ENCODE data around the gene ATP5F1A.

Gene ATP5F1A

GRCh38 chr18:46069524-46069923 lies 28.6 kb downstream of the ATP5F1A start:
- intact Hi-C loops (cut with micrococcal nuclease) = no loop called here
- peaks cover 44% of the 10 kb centered on the region for H3K4me1 Mint-ChIP-seq (ENCODE audit: low read depth)
- H3K36me3 Mint-ChIP-seq (ENCODE audit: low read depth) = peaks cover 32% of the 10 kb centered on the region
- H3K9me3 Mint-ChIP-seq = no peaks in the 10 kb centered on the region
- H3K4me3 Mint-ChIP-seq = peak overlapping the region; percentile 88
- H3K27ac Mint-ChIP-seq = peak overlapping the region; percentile 85
- no peaks in the 10 kb centered on the region for H3K27me3 Mint-ChIP-seq

GRCh38 chr18:46068763-46069162 lies 29.3 kb downstream of the ATP5F1A start:
- peak overlapping the region; percentile 52 for H3K27ac Mint-ChIP-seq
- no peaks in the 10 kb centered on the region for H3K27me3 Mint-ChIP-seq
- no peaks in the 10 kb centered on the region for H3K9me3 Mint-ChIP-seq
- intact Hi-C loops (cut with micrococcal nuclease) = no loop called here
- peaks cover 47% of the 10 kb centered on the region for H3K4me1 Mint-ChIP-seq (ENCODE audit: low read depth)
- peaks cover 32% of the 10 kb centered on the region for H3K36me3 Mint-ChIP-seq (ENCODE audit: low read depth)
- H3K4me3 Mint-ChIP-seq = peak overlapping the region; percentile 32

DNA sequence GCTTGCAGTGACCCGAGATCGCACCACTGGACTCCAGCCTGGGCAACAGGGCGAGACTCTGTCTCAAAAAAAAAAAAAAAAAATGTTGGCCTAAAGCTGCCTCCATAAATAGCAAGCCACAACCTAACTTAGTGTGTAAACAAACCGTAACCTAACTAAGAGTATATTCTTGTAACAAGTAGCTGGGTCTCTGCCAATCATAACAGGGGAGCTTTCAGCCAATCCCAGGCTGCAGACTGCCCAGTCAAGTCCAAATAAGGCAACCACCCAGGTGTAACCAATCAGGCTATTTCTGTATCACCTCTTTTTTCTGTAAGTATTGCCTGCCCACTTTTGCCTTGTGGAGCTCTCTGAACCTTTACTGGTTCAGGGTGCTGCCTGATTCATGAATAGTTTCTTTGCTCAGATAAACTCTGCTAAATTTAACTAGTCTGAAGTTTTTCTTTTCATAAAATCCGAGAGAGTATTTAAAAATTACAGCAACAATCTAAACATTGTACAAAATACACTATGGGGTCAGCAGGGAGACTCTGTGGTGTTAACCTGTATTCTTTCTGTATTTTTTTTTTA lies 30.6 kb downstream of the ATP5F1A start:
- Mint-ChIP-seq H3K4me1 (ENCODE audit: low read depth) (peaks cover 43% of the 10 kb centered on the region), H3K9me3 (no peaks in the 10 kb centered on the region), H3K27ac (no peak overlapping the region), H3K36me3 (ENCODE audit: low read depth) (peaks cover 38% of the 10 kb centered on the region), H3K27me3 (no peaks in the 10 kb centered on the region), H3K4me3 (no peak overlapping the region)
- intact Hi-C loops (cut with micrococcal nuclease) = no loop called here

- Mint-ChIP-seq H3K36me3 (ENCODE audit: low read depth) (peaks cover 34% of the 10 kb centered on the region), H3K27ac (no peak overlapping the region)
- intact Hi-C loops (cut with micrococcal nuclease) = no loop called here
Measured at GRCh38 chr18:46062781-46063180, 35.3 kb downstream of the ATP5F1A start.

GRCh38 chr18:46061796-46062195 lies 36.3 kb downstream of the ATP5F1A start:
- Mint-ChIP-seq H3K9me3 (no peaks in the 10 kb centered on the region), H3K4me1 (ENCODE audit: low read depth) (peaks cover 39% of the 10 kb centered on the region), H3K4me3 (no peak overlapping the region), H3K27ac (peak overlapping the region; percentile 72), H3K27me3 (no peaks in the 10 kb centered on the region), H3K36me3 (ENCODE audit: low read depth) (peaks cover 41% of the 10 kb centered on the region)
- intact Hi-C loops (cut with micrococcal nuclease) = no loop called here

More at GRCh38 chr18:46062781-46063180, 35.3 kb downstream of the ATP5F1A start:
- Mint-ChIP-seq H3K27me3 (no peaks in the 10 kb centered on the region), H3K4me3 (no peak overlapping the region), H3K4me1 (ENCODE audit: low read depth) (peaks cover 34% of the 10 kb centered on the region), H3K9me3 (no peaks in the 10 kb centered on the region)

- no peak overlapping the region for H3K4me3 Mint-ChIP-seq
- intact Hi-C loops (cut with micrococcal nuclease) = no loop called here
Measured at GRCh38 chr18:46061387-46061786, 36.7 kb downstream of the ATP5F1A start.

GRCh38 chr18:46060359-46060841 lies 37.7 kb downstream of the ATP5F1A start:
- Mint-ChIP-seq H3K27me3 (no peaks in the 10 kb centered on the region), H3K27ac (peak overlapping the region; percentile 72), H3K36me3 (ENCODE audit: low read depth) (peaks cover 44% of the 10 kb centered on the region), H3K9me3 (no peaks in the 10 kb centered on the region), H3K4me1 (ENCODE audit: low read depth) (peaks cover 51% of the 10 kb centered on the region), H3K4me3 (no peak overlapping the region)
- intact Hi-C loops (cut with micrococcal nuclease) = no loop called here

More at GRCh38 chr18:46061387-46061786, 36.7 kb downstream of the ATP5F1A start:
- Mint-ChIP-seq H3K9me3 (no peaks in the 10 kb centered on the region), H3K36me3 (ENCODE audit: low read depth) (peaks cover 41% of the 10 kb centered on the region), H3K4me1 (ENCODE audit: low read depth) (peaks cover 41% of the 10 kb centered on the region), H3K27ac (peak overlapping the region; percentile 72), H3K27me3 (no peaks in the 10 kb centered on the region)

GRCh38 chr18:46055838-46056230 lies 42.3 kb downstream of the ATP5F1A start:
- Mint-ChIP-seq H3K9me3 (no peaks in the 10 kb centered on the region), H3K36me3 (ENCODE audit: low read depth) (peaks cover 26% of the 10 kb centered on the region), H3K4me3 (no peak overlapping the region), H3K4me1 (ENCODE audit: low read depth) (peaks cover 61% of the 10 kb centered on the region), H3K27me3 (no peaks in the 10 kb centered on the region), H3K27ac (peak overlapping the region; percentile 60)
- intact Hi-C loops (cut with micrococcal nuclease) = no loop called here

DNA sequence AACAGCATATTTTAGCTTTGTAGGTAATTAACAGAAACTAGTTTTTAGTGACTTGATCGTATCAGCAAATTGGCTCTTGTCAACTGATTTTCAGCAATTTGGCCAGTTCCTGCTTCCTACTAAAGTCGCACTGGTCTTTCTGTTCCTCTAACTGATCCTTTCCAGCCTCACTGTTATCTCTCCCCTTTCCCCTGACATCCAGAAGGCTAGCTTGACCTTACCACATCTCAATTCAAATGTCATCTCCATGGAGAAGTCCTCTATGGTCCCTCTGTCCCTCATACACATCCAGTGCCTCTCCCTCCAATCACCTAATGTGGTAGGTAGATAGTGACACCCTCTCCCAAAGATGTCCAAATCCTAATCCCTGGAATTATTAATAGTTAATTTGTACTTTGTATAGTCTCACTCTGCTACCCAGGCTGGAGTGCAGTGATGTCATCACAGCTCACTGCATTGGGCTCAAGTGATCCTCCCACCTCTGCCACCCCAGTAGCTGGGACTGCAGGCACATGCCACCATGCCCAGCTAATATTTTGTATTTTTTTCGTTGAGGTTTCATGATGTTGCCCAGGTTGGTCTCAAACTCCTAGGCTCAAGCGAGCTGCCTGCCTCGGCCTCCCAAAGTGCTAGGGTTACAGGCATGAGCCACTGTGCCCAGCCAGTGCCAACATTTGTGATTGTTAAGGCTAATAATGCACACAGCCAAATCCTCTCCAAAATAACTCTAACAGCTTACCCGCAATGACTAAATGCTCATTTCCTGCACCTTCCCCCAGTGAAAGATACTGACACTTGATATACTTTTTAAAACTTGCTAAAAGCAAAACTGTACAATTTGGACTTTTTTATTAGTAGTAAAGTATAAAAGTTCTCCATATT lies 42.9 kb downstream of the ATP5F1A start:
- no peaks in the 10 kb centered on the region for H3K27me3 Mint-ChIP-seq
- peaks cover 55% of the 10 kb centered on the region for H3K4me1 Mint-ChIP-seq (ENCODE audit: low read depth)
- H3K36me3 Mint-ChIP-seq (ENCODE audit: low read depth) = peaks cover 26% of the 10 kb centered on the region
- peak overlapping the region; percentile 15 for H3K4me3 Mint-ChIP-seq
- peak overlapping the region; percentile 60 for H3K27ac Mint-ChIP-seq
- intact Hi-C loops (cut with micrococcal nuclease) = no loop called here
- H3K9me3 Mint-ChIP-seq = no peaks in the 10 kb centered on the region

DNA sequence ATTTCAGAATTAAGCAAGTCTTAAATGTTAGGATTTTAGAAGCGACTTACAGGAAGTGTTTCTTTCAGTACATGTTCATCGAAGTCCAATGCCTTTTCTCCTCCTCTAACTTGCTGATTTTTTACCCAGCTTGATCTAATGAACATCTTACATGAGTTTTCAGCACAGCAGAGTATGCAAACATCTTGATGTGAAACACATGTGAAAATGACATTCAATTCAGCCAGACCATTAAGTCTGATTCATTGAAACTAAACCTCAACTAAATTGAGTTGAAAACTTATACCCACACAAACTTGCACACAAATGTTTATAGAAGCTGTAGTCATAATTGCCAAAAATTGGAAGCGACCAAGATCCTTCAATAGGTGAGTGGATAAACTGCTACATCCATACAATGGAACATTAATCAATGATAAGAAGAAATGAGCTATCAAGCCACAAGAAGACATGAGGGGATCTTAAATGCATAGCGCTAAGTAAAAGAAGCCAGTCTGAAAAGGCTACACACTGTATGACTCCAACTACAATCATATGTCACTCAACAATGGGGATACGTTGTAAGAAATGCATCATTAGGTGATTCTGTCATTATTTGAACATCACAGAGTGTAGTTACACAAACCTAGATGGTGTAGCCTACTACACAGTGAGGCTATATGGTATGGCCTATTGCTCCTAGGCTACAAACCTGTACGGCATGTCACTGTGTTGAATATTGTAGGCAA lies 44.6 kb downstream of the ATP5F1A start:
- Mint-ChIP-seq H3K9me3 (no peaks in the 10 kb centered on the region), H3K27ac (no peak overlapping the region), H3K36me3 (ENCODE audit: low read depth) (peaks cover 26% of the 10 kb centered on the region), H3K4me3 (no peak overlapping the region), H3K4me1 (ENCODE audit: low read depth) (peaks cover 62% of the 10 kb centered on the region), H3K27me3 (no peaks in the 10 kb centered on the region)
- intact Hi-C loops (cut with micrococcal nuclease) = no loop called here

DNA sequence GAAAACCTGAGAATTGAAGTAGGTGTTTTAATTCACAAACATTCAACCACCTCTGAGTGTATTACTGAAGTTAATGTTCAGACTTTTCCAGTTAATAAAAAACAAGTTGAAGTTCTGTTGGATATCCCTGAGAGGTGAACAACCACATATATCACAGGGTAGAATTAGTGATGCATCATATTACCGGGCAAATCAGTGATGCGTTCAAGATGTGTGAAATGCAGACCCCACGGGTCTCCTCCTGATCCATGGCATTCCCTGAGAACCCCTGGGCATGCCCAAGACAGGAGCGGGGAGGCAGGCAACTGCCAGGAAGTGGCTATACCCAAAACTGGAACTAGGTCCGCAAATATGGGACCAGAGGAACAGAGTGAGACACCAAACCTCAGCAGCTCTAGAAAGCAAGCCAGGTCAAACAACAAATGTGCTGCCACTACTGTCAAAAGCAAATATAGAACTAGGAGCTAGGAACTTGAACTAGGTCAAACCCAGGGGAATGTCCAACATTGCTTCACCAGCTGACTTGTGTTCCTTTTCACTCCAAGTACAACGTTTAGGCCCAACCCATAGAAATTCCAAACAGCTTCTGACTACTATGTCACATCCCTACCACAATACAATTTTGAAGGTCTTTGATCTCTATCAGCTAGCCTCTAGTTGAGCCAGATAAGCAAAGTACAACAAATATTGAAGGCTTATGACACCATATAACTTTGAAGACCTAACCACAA lies 46.2 kb downstream of the ATP5F1A start:
- Mint-ChIP-seq H3K27me3 (no peaks in the 10 kb centered on the region), H3K4me3 (peak overlapping the region; percentile 20), H3K4me1 (ENCODE audit: low read depth) (peaks cover 61% of the 10 kb centered on the region), H3K36me3 (ENCODE audit: low read depth) (peaks cover 23% of the 10 kb centered on the region), H3K27ac (no peak overlapping the region), H3K9me3 (no peaks in the 10 kb centered on the region)
- intact Hi-C loops (cut with micrococcal nuclease) = no loop called here

- peaks cover 28% of the 10 kb centered on the region for H3K36me3 Mint-ChIP-seq (ENCODE audit: low read depth)
- peaks cover 53% of the 10 kb centered on the region for H3K4me1 Mint-ChIP-seq (ENCODE audit: low read depth)
- intact Hi-C loops (cut with micrococcal nuclease) = no loop called here
- H3K27me3 Mint-ChIP-seq = no peaks in the 10 kb centered on the region
- H3K4me3 Mint-ChIP-seq = no peak overlapping the region
- H3K27ac Mint-ChIP-seq = no peak overlapping the region
- H3K9me3 Mint-ChIP-seq = no peaks in the 10 kb centered on the region
Measured at GRCh38 chr18:46050268-46050667, 47.8 kb downstream of the ATP5F1A start.

GRCh38 chr18:46048641-46049040 lies 49.5 kb downstream of the ATP5F1A start:
- Mint-ChIP-seq H3K36me3 (ENCODE audit: low read depth) (peaks cover 32% of the 10 kb centered on the region), H3K4me1 (ENCODE audit: low read depth) (peaks cover 48% of the 10 kb centered on the region), H3K27ac (no peak overlapping the region), H3K9me3 (no peaks in the 10 kb centered on the region), H3K4me3 (no peak overlapping the region), H3K27me3 (no peaks in the 10 kb centered on the region)
- intact Hi-C loops (cut with micrococcal nuclease) = no loop called here

All from dendritic cell treated with granulocyte-macrophage colony-stimulating factor and Interleukin-4, amounts not matched to agents 40 ng/mL and 50 ng/mL, for 4 days (primary cell).